IMR-90 (cell line): ENCODE data around the gene OR4X1. TPM values are rescaled to one million over a fixed set of nuclear protein-coding genes. Genes with fewer than 3 reads are reported as not detected.
"Not testable (repeated sequence)": the region's sequence is repeated elsewhere in the genome, so short reads cannot be mapped to it uniquely, and the experiment has no call there.

Experiments
- ATAC-seq: fragments of 200-7000 bp; cut with Tn5 transposase; 2 replicates; pipeline ENCODE4 v1.9.1; 2020; ENCODE audit warnings: low read depth, mild to moderate bottlenecking, moderate library complexity
- BruUV-seq: library from RNA; stranded (reverse); fragments of 400-500 nt; replicated peaks from 2 replicates; lab custom pipeline; 2021; lab: Mats Ljungman, UMichigan
- CTCF ChIA-PET: fragments of 300-600 bp; formaldehyde crosslinking; extraction: SDS; loops from one replicate; lab custom pipeline; 2021; ENCODE audit warnings: antibody characterized with exemption; lab: Yijun Ruan, JAX
- POLR2A ChIA-PET: fragments of 300-600 bp; sonication (Branson Sonifier 250); formaldehyde crosslinking; loops from one replicate; lab custom pipeline; 2022; ENCODE audit warnings: antibody characterized with exemption; ENCODE audit not compliant: unreplicated experiment; lab: Charles Lee
- DNase-seq: peaks from one replicate; pipeline ENCODE4 v3.0.0; 2013
- H2AFZ ChIP-seq: replicated peaks from 2 replicates; pipeline ENCODE3; 2013; ENCODE audit warnings: low read length, mild to moderate bottlenecking; ENCODE audit not compliant: poor library complexity
- H2AK5ac ChIP-seq: 2 replicates; pipeline ENCODE4 v1.6.1; 2013; ENCODE audit warnings: low read depth, low read length, inconsistent platforms
- H2AK9ac ChIP-seq: replicated peaks from 2 replicates; pipeline ENCODE3; 2013; ENCODE audit warnings: mild to moderate bottlenecking, low read depth, low read length, moderate library complexity; ENCODE audit not compliant: poor library complexity
- H2BK120ac ChIP-seq: 2 replicates; pipeline ENCODE4 v1.6.1; 2013; ENCODE audit warnings: low read depth, low read length, inconsistent platforms
- H2BK15ac ChIP-seq: 3 replicates; pipeline ENCODE4 v1.6.1; 2013; ENCODE audit warnings: low read depth, low read length, inconsistent platforms
- H2BK20ac ChIP-seq: 2 replicates; pipeline ENCODE4 v1.6.1; 2013; ENCODE audit warnings: low read depth, mild to moderate bottlenecking, inconsistent platforms, low read length, moderate library complexity
- H2BK5ac ChIP-seq: 2 replicates; pipeline ENCODE4 v1.6.1; 2013; ENCODE audit warnings: mild to moderate bottlenecking, low read depth, low read length, inconsistent platforms; ENCODE audit not compliant: poor library complexity, severe bottlenecking
- H3K14ac ChIP-seq: replicated peaks from 2 replicates; pipeline ENCODE4 v1.6.1; 2013; ENCODE audit warnings: low read depth, low read length, inconsistent platforms
- H3K18ac ChIP-seq: 2 replicates; pipeline ENCODE4 v1.6.1; 2013; ENCODE audit warnings: low read depth, low read length, control low read depth
- H3K23ac ChIP-seq: 2 replicates; pipeline ENCODE4 v1.6.1; 2013; ENCODE audit warnings: low read depth, low read length, inconsistent platforms
- H3K27ac ChIP-seq: 2 replicates; pipeline ENCODE4 v1.5.1; 2013; ENCODE audit warnings: mild to moderate bottlenecking, control low read depth, low read length; ENCODE audit not compliant: insufficient read depth
- H3K27me3 ChIP-seq: 2 replicates; pipeline ENCODE4 v1.6.1; 2013; ENCODE audit warnings: low read length; ENCODE audit not compliant: control insufficient read depth, insufficient read depth
- H3K36me3 ChIP-seq: 2 replicates; pipeline ENCODE4 v1.6.1; 2013; ENCODE audit warnings: low read length, mixed read lengths; ENCODE audit not compliant: control insufficient read depth, insufficient read depth
- H3K4ac ChIP-seq: 2 replicates; pipeline ENCODE4 v1.6.1; 2013; ENCODE audit warnings: low read depth, low read length, inconsistent platforms
- H3K4me1 ChIP-seq: 2 replicates; pipeline ENCODE4 v1.6.1; 2013; ENCODE audit warnings: low read length, mixed read lengths; ENCODE audit not compliant: control insufficient read depth, insufficient read depth
- H3K4me2 ChIP-seq: 2 replicates; pipeline ENCODE4 v1.6.1; 2013; ENCODE audit warnings: low read depth, mild to moderate bottlenecking, control low read depth, low read length, moderate library complexity
- H3K4me3 ChIP-seq: 2 replicates; pipeline ENCODE4 v1.5.1; 2013; ENCODE audit warnings: low read depth, mild to moderate bottlenecking, control low read depth, low read length, moderate library complexity; ENCODE audit not compliant: insufficient read depth
- H3K56ac ChIP-seq: 2 replicates; pipeline ENCODE4 v1.6.1; 2013; ENCODE audit warnings: low read length, inconsistent platforms; ENCODE audit not compliant: insufficient read depth; ENCODE audit errors: extremely low read depth
- H3K79me1 ChIP-seq, 2 experiments: 2 replicates each; pipeline ENCODE4 v1.6.1; 2013; ENCODE audit warnings: low read length in 2 of 2, inconsistent platforms in 1 of 2, low read depth in 1 of 2
- H3K9ac ChIP-seq: 2 replicates; pipeline ENCODE4 v1.6.1; 2013; ENCODE audit warnings: low read depth, low read length, control low read depth
- H3K9me1 ChIP-seq: 2 replicates; pipeline ENCODE4 v1.6.1; 2013; ENCODE audit warnings: low read length, inconsistent platforms; ENCODE audit not compliant: insufficient read depth
- H3K9me3 ChIP-seq: 2 replicates; pipeline ENCODE4 v1.6.1; 2013; ENCODE audit warnings: low read length; ENCODE audit not compliant: control insufficient read depth, insufficient read depth
- H4K20me1 ChIP-seq: 2 replicates; pipeline ENCODE4 v1.6.1; 2013; ENCODE audit warnings: low read length, inconsistent platforms; ENCODE audit not compliant: insufficient read depth
- H4K5ac ChIP-seq: 2 replicates; pipeline ENCODE4 v1.6.1; 2013; ENCODE audit warnings: mild to moderate bottlenecking, low read depth, low read length, control low read depth
- H4K8ac ChIP-seq, 2 experiments: 2 replicates each; pipeline ENCODE4 v1.6.1; 2013; ENCODE audit warnings: low read depth in 2 of 2, low read length in 2 of 2, control low read depth in 1 of 2, inconsistent platforms in 1 of 2
- H4K91ac ChIP-seq: 2 replicates; pipeline ENCODE4 v1.6.1; 2013; ENCODE audit warnings: low read depth, low read length, inconsistent platforms; ENCODE audit not compliant: insufficient read depth
- WGBS, 2 experiments: methylation state at CpG; one replicate each; pipeline versions ENCODE4 v1.1.5 to v1.1.7; 2013; ENCODE audit warnings: missing lambda C conversion rate in 2 of 2; ENCODE audit not compliant: insufficient read length in 1 of 2; ENCODE audit errors: extremely low coverage in 2 of 2; 5-methylcytosine and 5-hydroxymethylcytosine counted together
- dilution Hi-C: fragments of 300-500 bp; cut with HindIII; formaldehyde crosslinking; loops from one replicate; pipeline ENCODE4 v1.14.3; 2018; ENCODE audit warnings: low sequenced_read_pairs; ENCODE audit not compliant: unreplicated experiment
- in situ Hi-C: fragments of 300-500 bp; cut with MboI; formaldehyde crosslinking; loops from 3 replicates; pipeline ENCODE4 v1.14.3; 2019; ENCODE audit warnings: low sequenced_read_pairs, inconsistent platforms, mixed read lengths
- intact Hi-C: fragments of 100-400 bp; cut with micrococcal nuclease; formaldehyde crosslinking; loops from 2 replicates; pipeline ENCODE4 v1.10.0; 2022
- polyA plus RNA-seq, 3 experiments: library from polyadenylated mRNA; depleted of rRNA; stranded (reverse); fragments of >200 nt; gene quantifications; 2 replicates each; pipeline ENCODE4 v1.2.3, GENCODE V29; 2012; ENCODE audit warnings: low replicate concordance in 1 of 3
- total RNA-seq: library from RNA; depleted of rRNA; stranded (reverse); fragments of >200 nt; gene quantifications from 2 replicates; pipeline ENCODE4 v1.2.3, GENCODE V29; 2012; rRNA removed

Gene OR4X1
- total and polyA plus RNA-seq, 2 of the 4 experiments (the other 2 are of a cell fraction) = not detected

GRCh38 chr11:48313590-48313989, 49.9 kb downstream of the OR4X1 start:
- H3K4me3 ChIP-seq, in situ Hi-C loops, H2AK5ac ChIP-seq, H3K4me2 ChIP-seq, H4K20me1 ChIP-seq, CTCF ChIA-PET, H3K23ac ChIP-seq, H4K5ac ChIP-seq, intact Hi-C loops, H4K91ac ChIP-seq, POLR2A ChIA-PET, H3K9me3 ChIP-seq, H2BK15ac ChIP-seq, H2BK120ac ChIP-seq, H3K4ac ChIP-seq, H3K18ac ChIP-seq, H3K79me1 ChIP-seq, H2BK5ac ChIP-seq, H3K9ac ChIP-seq, H2AK9ac ChIP-seq, H3K27ac ChIP-seq, H3K14ac ChIP-seq, H3K36me3 ChIP-seq, H3K4me1 ChIP-seq, H3K27me3 ChIP-seq, DNase-seq, H3K56ac ChIP-seq, ATAC-seq, H3K9me1 ChIP-seq, BruUV-seq, H4K8ac ChIP-seq, H2AFZ ChIP-seq, dilution Hi-C loops, H2BK20ac ChIP-seq: not testable (repeated sequence)
- WGBS, 2 experiments = no CpG with 5 or more reads among the region's 2 CpGs

Other genes with a start within 250 kb of the OR4X1 start
- not detected in 2 replicates for gene OR4B1, start 47.1 kb upstream of the OR4X1 start, total RNA-seq
- gene OR4B1, start 47.1 kb upstream of the OR4X1 start, polyA plus RNA-seq (2012; rRNA removed) = not detected in 2 replicates
- gene OR4X2, start 18.8 kb upstream of the OR4X1 start, total RNA-seq = not detected in 2 replicates
- not detected in 2 replicates for gene OR4X2, start 18.8 kb upstream of the OR4X1 start, polyA plus RNA-seq (2012; rRNA removed)
- gene OR4S1, start 42.4 kb downstream of the OR4X1 start, total RNA-seq = not detected in 2 replicates
- not detected in 2 replicates for gene OR4S1, start 42.4 kb downstream of the OR4X1 start, polyA plus RNA-seq (2012; rRNA removed)
- gene OR4C3, start 61.1 kb downstream of the OR4X1 start, total RNA-seq = not detected in 2 replicates
- not detected in 2 replicates for gene OR4C3, start 61.1 kb downstream of the OR4X1 start, polyA plus RNA-seq (2012; rRNA removed)
- gene OR4C5, start 102.6 kb downstream of the OR4X1 start, total RNA-seq = not detected in 2 replicates
- not detected in 2 replicates for gene OR4C5, start 102.6 kb downstream of the OR4X1 start, polyA plus RNA-seq (2012; rRNA removed)
- gene OR4A47, start 224.9 kb downstream of the OR4X1 start, total RNA-seq = not detected in 2 replicates
- not detected in 2 replicates for gene OR4A47, start 224.9 kb downstream of the OR4X1 start, polyA plus RNA-seq (2012; rRNA removed)